Keratinocyte (primary cell): ENCODE results near the gene ARHGEF19. TPM values are rescaled to one million over a fixed set of nuclear protein-coding genes. Genes with fewer than 3 reads are reported as not detected.

Source experiments
- DNase-seq: peaks from one replicate; pipeline ENCODE4 v3.0.0-alpha.2; 2011; ENCODE audit warnings: low read depth, missing footprints, low spot score
- FAIRE-seq: peaks from 2 replicates; lab custom pipeline; 2011; peaks lifted over from hg19 to GRCh38; lab: Jason Lieb, UNC
- H2AFZ ChIP-seq: 2 replicates; pipeline ENCODE4 v1.6.0; 2012; ENCODE audit warnings: low read length, control low read depth, inconsistent platforms; ENCODE audit not compliant: control insufficient read depth
- H3K27ac ChIP-seq: 2 replicates; pipeline ENCODE4 v1.5.1; 2011; ENCODE audit warnings: low read length; ENCODE audit not compliant: control insufficient read depth, insufficient read depth
- H3K27me3 ChIP-seq: 3 replicates; pipeline ENCODE4 v1.6.0; 2011; ENCODE audit warnings: low read length; ENCODE audit not compliant: control insufficient read depth, insufficient read depth; ENCODE audit errors: extremely low read depth
- H3K36me3 ChIP-seq, 2 experiments: 2 replicates in 1 of 2; 3 replicates in 1 of 2; pipeline ENCODE4 v1.5.1; 2011; ENCODE audit warnings: low read length in 2 of 2, mild to moderate bottlenecking in 1 of 2; ENCODE audit not compliant: control insufficient read depth in 2 of 2, insufficient read depth in 2 of 2; ENCODE audit errors: extremely low read depth in 1 of 2
- H3K4me1 ChIP-seq: 3 replicates; pipeline ENCODE4 v1.5.1; 2011; ENCODE audit warnings: low read length; ENCODE audit not compliant: control insufficient read depth, insufficient read depth; ENCODE audit errors: extremely low read depth
- H3K4me2 ChIP-seq: 3 replicates; pipeline ENCODE4 v1.6.0; 2011; ENCODE audit warnings: low read depth, low read length; ENCODE audit not compliant: control insufficient read depth, insufficient read depth; ENCODE audit errors: extremely low read depth
- H3K4me3 ChIP-seq, 3 experiments: fragments of 200-600 bp in 1 of 3; sonication (generic) in 1 of 3; 2 replicates in 2 of 3; 3 replicates in 1 of 3; pipeline ENCODE4 v1.5.1; 2011 to 2016; ENCODE audit warnings: low read length in 3 of 3, mild to moderate bottlenecking in 3 of 3, control low read depth in 2 of 3, inconsistent platforms in 1 of 3, low read depth in 1 of 3, mixed read lengths in 1 of 3, mixed run types in 1 of 3, moderate library complexity in 1 of 3; ENCODE audit not compliant: control insufficient read depth in 2 of 3, insufficient read depth in 2 of 3; ENCODE audit errors: extremely low read depth in 1 of 3
- H3K79me2 ChIP-seq: 2 replicates; pipeline ENCODE4 v1.6.0; 2012; ENCODE audit warnings: low read length; ENCODE audit not compliant: control insufficient read depth, insufficient read depth
- H3K9ac ChIP-seq: 3 replicates; pipeline ENCODE4 v1.6.0; 2011; ENCODE audit warnings: low read length; ENCODE audit not compliant: control insufficient read depth, insufficient read depth; ENCODE audit errors: extremely low read depth
- H3K9me1 ChIP-seq: 3 replicates; pipeline ENCODE4 v1.6.0; 2011; ENCODE audit warnings: low read length; ENCODE audit not compliant: control insufficient read depth, insufficient read depth; ENCODE audit errors: extremely low read depth
- H3K9me3 ChIP-seq: 2 replicates; pipeline ENCODE4 v1.5.1; 2012; ENCODE audit warnings: low read depth, low read length; ENCODE audit not compliant: control insufficient read depth
- H4K20me1 ChIP-seq: 3 replicates; pipeline ENCODE4 v1.6.0; 2011; ENCODE audit warnings: low read length; ENCODE audit not compliant: control insufficient read depth, insufficient read depth; ENCODE audit errors: extremely low read depth
- EZH2 ChIP-seq: IDR thresholded peaks from one replicate; pipeline ENCODE4 v1.6.1; 2012; ENCODE audit warnings: inconsistent platforms, mild to moderate bottlenecking, low read length, moderate library complexity
- dilution Hi-C: fragments of 300-500 bp; cut with MboI; formaldehyde crosslinking; loops from one replicate; pipeline ENCODE4 v1.7.0; 2020; ENCODE audit warnings: low sequenced_read_pairs; ENCODE audit not compliant: extremely low pct_ligation_motif_present
- polyA plus RNA-seq, 5 experiments: library from polyadenylated mRNA; depleted of rRNA in 3 of 5; stranded (reverse) in 3 of 5; stranded (forward) in 1 of 5; unstranded in 1 of 5; fragments of >200 nt; gene quantifications; 1 replicate in 1 of 5; 2 replicates in 3 of 5; 3 replicates in 1 of 5; pipeline versions ENCODE4 v1.2.1 to v1.2.3, GENCODE V29; 2011 to 2012; ENCODE audit warnings: missing spikeins in 2 of 5, low read depth in 1 of 5, low replicate concordance in 1 of 5
- TF ChIP-seq, protein P1 (sequence below), 3 experiments: IDR thresholded peaks in 1 of 3; conservative IDR thresholded peaks in 1 of 3; optimal IDR thresholded peaks in 1 of 3; 2 replicates in 2 of 3; 3 replicates in 1 of 3; pipeline versions ENCODE3 to v1.5.1; 2011; ENCODE audit warnings: low read length in 3 of 3, mild to moderate bottlenecking in 3 of 3, moderate library complexity in 2 of 3, control low read depth in 1 of 3, inconsistent platforms in 1 of 3; ENCODE audit not compliant: insufficient read depth in 2 of 3; ENCODE audit errors: extremely low read depth in 1 of 3

Gene ARHGEF19
- polyA plus RNA-seq, 1 donor (not counting 4 experiments of a cell fraction or from before 2014, with no cell fraction given), result 5.0 TPM

DNA sequence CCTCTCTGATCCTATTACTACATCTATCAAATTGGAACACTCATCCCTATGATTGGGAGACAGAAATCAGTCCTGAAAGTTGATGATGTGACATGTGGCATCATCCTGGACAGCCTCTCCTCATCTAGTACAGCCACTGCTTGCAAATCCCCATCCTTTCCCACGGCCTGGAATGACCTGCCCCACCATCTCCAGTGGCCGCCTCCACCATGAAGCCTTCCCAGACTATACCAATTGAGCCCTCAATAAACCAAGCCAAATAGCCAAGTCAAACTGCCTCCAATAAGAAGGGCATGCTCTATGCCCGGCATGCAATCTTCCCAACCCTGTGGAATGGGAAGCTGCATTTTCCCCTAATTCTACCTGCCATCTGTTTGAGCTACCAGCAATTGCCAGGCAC is 561 bp upstream of the ARHGEF19 start:
- Histone ChIP-seq H3K79me2 (no peaks in the 10 kb centered on the region), H3K27me3 (no peaks in the 10 kb centered on the region), H3K9me3 (no peaks in the 10 kb centered on the region), H3K9ac (no peak overlapping the region), H3K4me1 (peaks cover 40% of the 10 kb centered on the region), H2AFZ (no peak overlapping the region), H4K20me1 (no peaks in the 10 kb centered on the region), H3K4me3 (no peak overlapping the region), H3K9me1 (no peaks in the 10 kb centered on the region), H3K27ac (no peak overlapping the region), H3K36me3 (no peaks in the 10 kb centered on the region), H3K4me2 (peak overlapping the region; percentile 89)
- FAIRE-seq, result no peak
- dilution Hi-C loops, result no loop called here
- no peak for DNase-seq
- TF ChIP-seq, protein P1, sequence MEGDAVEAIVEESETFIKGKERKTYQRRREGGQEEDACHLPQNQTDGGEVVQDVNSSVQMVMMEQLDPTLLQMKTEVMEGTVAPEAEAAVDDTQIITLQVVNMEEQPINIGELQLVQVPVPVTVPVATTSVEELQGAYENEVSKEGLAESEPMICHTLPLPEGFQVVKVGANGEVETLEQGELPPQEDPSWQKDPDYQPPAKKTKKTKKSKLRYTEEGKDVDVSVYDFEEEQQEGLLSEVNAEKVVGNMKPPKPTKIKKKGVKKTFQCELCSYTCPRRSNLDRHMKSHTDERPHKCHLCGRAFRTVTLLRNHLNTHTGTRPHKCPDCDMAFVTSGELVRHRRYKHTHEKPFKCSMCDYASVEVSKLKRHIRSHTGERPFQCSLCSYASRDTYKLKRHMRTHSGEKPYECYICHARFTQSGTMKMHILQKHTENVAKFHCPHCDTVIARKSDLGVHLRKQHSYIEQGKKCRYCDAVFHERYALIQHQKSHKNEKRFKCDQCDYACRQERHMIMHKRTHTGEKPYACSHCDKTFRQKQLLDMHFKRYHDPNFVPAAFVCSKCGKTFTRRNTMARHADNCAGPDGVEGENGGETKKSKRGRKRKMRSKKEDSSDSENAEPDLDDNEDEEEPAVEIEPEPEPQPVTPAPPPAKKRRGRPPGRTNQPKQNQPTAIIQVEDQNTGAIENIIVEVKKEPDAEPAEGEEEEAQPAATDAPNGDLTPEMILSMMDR (optimal IDR thresholded peaks at IDR 0.05 in 1 of 3, IDR thresholded peaks at IDR 0.05 in 1 of 3, conservative IDR thresholded peaks at IDR 0.05 in 1 of 3; ENCODE audit: extremely low read depth in 1 of 3, insufficient read depth in 2 of 3, low read length in 3 of 3), result no peak
- no peak for TF ChIP-seq EZH2

DNA sequence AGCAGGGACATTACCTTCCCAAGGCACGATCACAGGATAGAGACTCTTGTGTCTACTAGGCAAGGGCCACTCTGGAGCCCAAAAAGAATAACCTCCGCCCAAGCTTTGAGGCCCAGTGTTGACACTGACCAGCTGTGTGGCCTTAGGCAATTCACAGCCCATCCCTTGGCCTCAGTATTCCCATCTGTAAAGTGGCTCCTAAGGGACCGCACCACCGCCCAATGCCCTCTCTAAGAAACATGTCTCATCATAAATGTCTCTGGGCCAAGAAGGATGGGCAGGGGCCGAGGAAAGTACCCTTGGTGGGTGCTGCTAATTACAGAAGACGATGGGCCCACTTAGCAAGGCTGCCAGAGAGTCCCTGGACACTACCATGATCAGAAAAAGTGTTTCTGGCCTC is 628 bp downstream of the ARHGEF19 start:
- Histone ChIP-seq H2AFZ (peak overlapping the region; percentile 63), H3K9ac (peak overlapping the region; percentile 53), H3K79me2 (no peaks in the 10 kb centered on the region), H3K9me3 (no peaks in the 10 kb centered on the region), H3K27ac (peak overlapping the region; percentile 21), H3K4me3 (peak overlapping the region in 2 of 3 experiments; percentile 46 to 60), H3K27me3 (no peaks in the 10 kb centered on the region), H3K36me3 (no peaks in the 10 kb centered on the region), H3K4me2 (peak overlapping the region; percentile 89), H3K4me1 (peaks cover 39% of the 10 kb centered on the region), H3K9me1 (no peaks in the 10 kb centered on the region), H4K20me1 (no peaks in the 10 kb centered on the region)
- dilution Hi-C loops, result no loop called here
- no peak for FAIRE-seq
- TF ChIP-seq EZH2, result no peak
- TF ChIP-seq, protein P1 (optimal IDR thresholded peaks at IDR 0.05 in 1 of 3, IDR thresholded peaks at IDR 0.05 in 1 of 3, conservative IDR thresholded peaks at IDR 0.05 in 1 of 3; ENCODE audit: extremely low read depth in 1 of 3, insufficient read depth in 2 of 3, low read length in 3 of 3), result no peak
- DNase-seq, result no peak
